Fibroblast of lung (primary cell): ENCODE measurements around the gene PLXNB1. TPM values are rescaled to one million over a fixed set of nuclear protein-coding genes. Genes with fewer than 3 reads are reported as not detected.

Experiments used
- DNase-seq, 2 donors: peaks; one replicate each; pipeline versions ENCODE4 v3.0.0 to v3.0.0-alpha.2; 2010; ENCODE audit warnings: low read depth in 2 of 2
- H2AFZ ChIP-seq: 2 replicates; pipeline ENCODE4 v1.5.1; 2012; ENCODE audit warnings: low read length, control low read depth, inconsistent platforms
- H3K27ac ChIP-seq: 2 replicates; pipeline ENCODE4 v1.5.1; 2011; ENCODE audit warnings: low read length, control low read depth; ENCODE audit not compliant: insufficient read depth
- H3K27me3 ChIP-seq: 2 replicates; pipeline ENCODE4 v1.5.1; 2011; ENCODE audit warnings: mild to moderate bottlenecking, low read length; ENCODE audit not compliant: control insufficient read depth, insufficient read depth
- H3K36me3 ChIP-seq: 2 replicates; pipeline ENCODE4 v1.5.1; 2011; ENCODE audit warnings: low read length; ENCODE audit not compliant: control insufficient read depth, insufficient read depth
- H3K4me1 ChIP-seq: 2 replicates; pipeline ENCODE4 v1.5.1; 2011; ENCODE audit warnings: low read length; ENCODE audit not compliant: control insufficient read depth, insufficient read depth; ENCODE audit errors: extremely low read depth
- H3K4me2 ChIP-seq: 2 replicates; pipeline ENCODE4 v1.5.1; 2011; ENCODE audit warnings: low read length, control low read depth; ENCODE audit not compliant: insufficient read depth; ENCODE audit errors: extremely low read depth
- H3K4me3 ChIP-seq, 4 experiments: fragments of 200-600 bp in 1 of 4; sonication (generic) in 1 of 4; replicated peaks in 1 of 4; 2 replicates each; pipeline ENCODE4 v1.5.1; 2011 to 2016; ENCODE audit warnings: low read length in 4 of 4, low read depth in 3 of 4, mild to moderate bottlenecking in 3 of 4, control low read depth in 2 of 4, inconsistent platforms in 1 of 4, mixed read lengths in 1 of 4; ENCODE audit not compliant: insufficient read depth in 1 of 4; ENCODE audit errors: control extremely low read depth in 1 of 4
- H3K79me2 ChIP-seq: 2 replicates; pipeline ENCODE4 v1.5.1; 2012; ENCODE audit warnings: mild to moderate bottlenecking, low read length, inconsistent platforms; ENCODE audit not compliant: control insufficient read depth, insufficient read depth
- H3K9ac ChIP-seq: 2 replicates; pipeline ENCODE4 v1.5.1; 2011; ENCODE audit warnings: mild to moderate bottlenecking, low read length, control low read depth; ENCODE audit not compliant: insufficient read depth
- H3K9me3 ChIP-seq: 2 replicates; pipeline ENCODE4 v1.5.1; 2012; ENCODE audit warnings: low read depth, low read length; ENCODE audit not compliant: control insufficient read depth, insufficient read depth
- H4K20me1 ChIP-seq: 2 replicates; pipeline ENCODE4 v1.5.1; 2011; ENCODE audit warnings: low read length; ENCODE audit not compliant: control insufficient read depth, insufficient read depth; ENCODE audit errors: extremely low read depth
- CTCF ChIP-seq, 2 donors: IDR thresholded peaks in 1 of 2; conservative IDR thresholded peaks in 1 of 2; 1 replicate in 1 of 2; 2 replicates in 1 of 2; pipeline ENCODE4 v1.5.1; 2011 to 2012; ENCODE audit warnings: low read length in 2 of 2, control low read depth in 1 of 2, inconsistent platforms in 1 of 2, low read depth in 1 of 2, mild to moderate bottlenecking in 1 of 2
- EZH2 ChIP-seq: IDR thresholded peaks from 2 replicates; pipeline ENCODE4 v1.5.1; 2012; ENCODE audit warnings: low read length, control low read depth, mild to moderate bottlenecking; ENCODE audit errors: missing control alignments
- polyA plus RNA-seq, 2 donors: library from polyadenylated mRNA; depleted of rRNA in 1 of 2; stranded (reverse) in 1 of 2; unstranded in 1 of 2; fragments of >200 nt; gene quantifications; 2 replicates each; pipeline ENCODE4 v1.2.1, GENCODE V29; 2011 to 2012; ENCODE audit warnings: missing spikeins in 1 of 2
- total RNA-seq: library from RNA; depleted of rRNA; stranded (reverse); fragments of >200 nt; gene quantifications from 2 replicates; pipeline ENCODE4 v1.2.1, GENCODE V29; 2014

The PLXNB1 gene
- total and polyA plus RNA-seq, 2 donors (not counting 1 experiment from before 2014, with no cell fraction given) = 12.8 to 44.6 TPM

- no peaks in the 10 kb centered on the region for H3K36me3 ChIP-seq
- H3K27me3 ChIP-seq = no peaks in the 10 kb centered on the region
- DNase-seq = no peak
- H3K9me3 ChIP-seq = no peaks in the 10 kb centered on the region
- H3K9ac ChIP-seq = no peak overlapping the region
- H3K4me3 ChIP-seq = no peak overlapping the region
- H2AFZ ChIP-seq = no peak overlapping the region
- H3K4me1 ChIP-seq = no peaks in the 10 kb centered on the region
- H3K79me2 ChIP-seq = no peaks in the 10 kb centered on the region
- H3K4me2 ChIP-seq = no peak overlapping the region
- no peak for TF ChIP-seq EZH2
- TF ChIP-seq CTCF (conservative IDR thresholded peaks at IDR 0.05 in 1 of 2, IDR thresholded peaks at IDR 0.05 in 1 of 2; ENCODE audit: low read depth in 1 of 2, low read length in 2 of 2) = no peak
- no peak overlapping the region for H3K27ac ChIP-seq
- no peaks in the 10 kb centered on the region for H4K20me1 ChIP-seq
Measured at GRCh38 chr3:48361928-48362327, 68.0 kb downstream of the PLXNB1 start.

- H3K4me1 ChIP-seq = no peaks in the 10 kb centered on the region
- no peak for DNase-seq
- no peaks in the 10 kb centered on the region for H3K9me3 ChIP-seq
- TF ChIP-seq CTCF (conservative IDR thresholded peaks at IDR 0.05 in 1 of 2, IDR thresholded peaks at IDR 0.05 in 1 of 2; ENCODE audit: low read depth in 1 of 2, low read length in 2 of 2) (no peak), EZH2 (no peak)
- no peaks in the 10 kb centered on the region for H3K27me3 ChIP-seq
- no peak overlapping the region for H3K27ac ChIP-seq
- no peak overlapping the region for H2AFZ ChIP-seq
- no peak overlapping the region for H3K4me2 ChIP-seq
- no peak overlapping the region for H3K9ac ChIP-seq
- no peaks in the 10 kb centered on the region for H3K79me2 ChIP-seq
- H4K20me1 ChIP-seq = no peaks in the 10 kb centered on the region
- H3K4me3 ChIP-seq = no peak overlapping the region
- H3K36me3 ChIP-seq = no peaks in the 10 kb centered on the region
Measured at GRCh38 chr3:48356419-48356818, 73.5 kb downstream of the PLXNB1 start.

- no peak for TF ChIP-seq CTCF (conservative IDR thresholded peaks at IDR 0.05 in 1 of 2, IDR thresholded peaks at IDR 0.05 in 1 of 2; ENCODE audit: low read depth in 1 of 2, low read length in 2 of 2)
- no peak for TF ChIP-seq EZH2
- Histone ChIP-seq H4K20me1 (no peaks in the 10 kb centered on the region), H3K79me2 (no peaks in the 10 kb centered on the region), H3K36me3 (no peaks in the 10 kb centered on the region), H3K27me3 (peaks cover 3% of the 10 kb centered on the region), H3K27ac (no peak overlapping the region), H3K4me1 (no peaks in the 10 kb centered on the region), H2AFZ (no peak overlapping the region), H3K9me3 (no peaks in the 10 kb centered on the region), H3K4me2 (no peak overlapping the region), H3K9ac (no peak overlapping the region), H3K4me3 (no peak overlapping the region)
- DNase-seq = no peak
Measured at GRCh38 chr3:48353987-48354386, 75.9 kb downstream of the PLXNB1 start.

Other genes starting within 250 kb of the PLXNB1 start
- 1.0 and 1.3 TPM in 2 replicates for gene CDC25A, start 241.7 kb downstream of the PLXNB1 start, total RNA-seq
- gene CDC25A, start 241.7 kb downstream of the PLXNB1 start, polyA plus RNA-seq = 3.1 and 6.1 TPM in 2 replicates
- not detected in 2 replicates for gene CAMP, start 206.6 kb downstream of the PLXNB1 start, total RNA-seq
- not detected in 2 replicates for gene CAMP, start 206.6 kb downstream of the PLXNB1 start, polyA plus RNA-seq
- 3.3 and 5.1 TPM in 2 replicates for gene ZNF589, start 189.0 kb downstream of the PLXNB1 start, total RNA-seq
- 2.3 and 2.8 TPM in 2 replicates for gene ZNF589, start 189.0 kb downstream of the PLXNB1 start, polyA plus RNA-seq
- gene NME6, start 128.7 kb downstream of the PLXNB1 start, total RNA-seq = 21.3 and 29.2 TPM in 2 replicates
- gene NME6, start 128.7 kb downstream of the PLXNB1 start, polyA plus RNA-seq = 23.3 and 27.4 TPM in 2 replicates
- gene SPINK8, start 96.4 kb downstream of the PLXNB1 start, total RNA-seq = not detected in 2 replicates
- not detected in 2 replicates for gene SPINK8, start 96.4 kb downstream of the PLXNB1 start, polyA plus RNA-seq
- not detected in 2 replicates for gene FBXW12, start 57.9 kb downstream of the PLXNB1 start, total RNA-seq
- 0.05 and 0.06 TPM in 2 replicates for gene FBXW12, start 57.9 kb downstream of the PLXNB1 start, polyA plus RNA-seq
- 19.3 and 27.2 TPM in 2 replicates for gene CCDC51, start 10.0 kb upstream of the PLXNB1 start, total RNA-seq
- gene CCDC51, start 10.0 kb upstream of the PLXNB1 start, polyA plus RNA-seq = 11.9 and 14.8 TPM in 2 replicates
- gene TMA7, start 10.2 kb upstream of the PLXNB1 start, total RNA-seq = 305 and 306 TPM in 2 replicates
- 337 and 356 TPM in 2 replicates for gene TMA7, start 10.2 kb upstream of the PLXNB1 start, polyA plus RNA-seq
- gene ATRIP, start 16.7 kb upstream of the PLXNB1 start, total RNA-seq = 3.0 and 3.6 TPM in 2 replicates
- 5.0 and 7.0 TPM in 2 replicates for gene ATRIP, start 16.7 kb upstream of the PLXNB1 start, polyA plus RNA-seq
- gene SHISA5, start 74.1 kb upstream of the PLXNB1 start, total RNA-seq = 92.7 and 136 TPM in 2 replicates
- 139 and 172 TPM in 2 replicates for gene SHISA5, start 74.1 kb upstream of the PLXNB1 start, polyA plus RNA-seq
- 6.7 and 12.2 TPM in 2 replicates for gene PFKFB4, start 126.7 kb upstream of the PLXNB1 start, total RNA-seq
- gene PFKFB4, start 126.7 kb upstream of the PLXNB1 start, polyA plus RNA-seq = 4.9 and 9.3 TPM in 2 replicates
- 0.26 and 0.66 TPM in 2 replicates for gene UCN2, start 133.7 kb upstream of the PLXNB1 start, total RNA-seq
- 0.07 and 0.27 TPM in 2 replicates for gene UCN2, start 133.7 kb upstream of the PLXNB1 start, polyA plus RNA-seq
- 15.9 and 36.7 TPM in 2 replicates for gene COL7A1, start 165.2 kb upstream of the PLXNB1 start, total RNA-seq
- gene COL7A1, start 165.2 kb upstream of the PLXNB1 start, polyA plus RNA-seq = 3.4 and 3.6 TPM in 2 replicates
- gene UQCRC1, start 179.6 kb upstream of the PLXNB1 start, total RNA-seq = 294 and 366 TPM in 2 replicates
- gene UQCRC1, start 179.6 kb upstream of the PLXNB1 start, polyA plus RNA-seq = 226 and 289 TPM in 2 replicates
- not detected in 2 replicates for gene TMEM89, start 191.7 kb upstream of the PLXNB1 start, total RNA-seq
- gene TMEM89, start 191.7 kb upstream of the PLXNB1 start, polyA plus RNA-seq = not detected in 2 replicates
- 32.9 and 36.3 TPM in 2 replicates for gene SLC26A6, start 205.4 kb upstream of the PLXNB1 start, total RNA-seq
- 13.3 and 20.9 TPM in 2 replicates for gene SLC26A6, start 205.4 kb upstream of the PLXNB1 start, polyA plus RNA-seq
- 0.77 and 2.1 TPM in 2 replicates for gene CELSR3, start 232.8 kb upstream of the PLXNB1 start, total RNA-seq
- gene CELSR3, start 232.8 kb upstream of the PLXNB1 start, polyA plus RNA-seq = 0.34 and 0.44 TPM in 2 replicates